ENCODE data around the gene PHF13.
A peak's percentile ranks its signal among the peaks of the same experiment; 100 is the strongest.

PHF13 gene

DNA sequence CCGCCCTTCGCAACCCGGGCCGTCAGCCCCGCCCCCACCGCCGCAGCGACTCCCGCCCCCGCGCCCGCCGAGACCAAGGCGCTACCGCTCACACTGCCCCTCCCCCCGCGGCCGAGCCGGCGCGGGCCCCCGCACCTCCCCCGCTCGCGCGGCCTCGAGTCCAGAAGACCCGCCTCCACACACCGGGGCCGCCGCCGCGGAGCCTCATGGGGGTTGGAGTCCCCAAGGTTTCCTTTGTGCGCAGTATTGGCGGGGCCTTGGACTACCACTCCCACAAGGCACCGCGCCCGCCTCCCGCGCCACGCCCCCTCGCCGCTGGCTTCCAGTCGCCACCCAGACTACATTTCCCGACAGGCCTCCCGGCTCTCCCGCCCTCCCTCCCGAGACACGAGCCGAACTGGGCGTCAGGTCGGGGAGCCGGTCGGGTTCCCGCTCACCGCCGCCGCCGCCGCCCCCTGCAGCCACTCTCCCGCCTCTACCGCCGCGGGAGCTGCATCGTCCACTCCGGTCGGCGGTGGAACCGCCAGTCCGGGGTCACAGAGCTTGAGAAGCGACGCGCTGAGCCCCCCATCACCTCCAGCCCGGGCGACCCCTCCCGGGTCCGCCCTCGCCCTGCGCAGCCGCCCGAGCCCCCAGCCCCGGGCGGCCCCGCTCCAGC, at the start of gene PHF13:
TSS of gene PHF13 (plus strand) at position 371 of the 658 bp plus-strand sequence. CDS start 336 bp downstream, outside the sequence.
- DNase-seq: peak; percentile 100

DNA sequence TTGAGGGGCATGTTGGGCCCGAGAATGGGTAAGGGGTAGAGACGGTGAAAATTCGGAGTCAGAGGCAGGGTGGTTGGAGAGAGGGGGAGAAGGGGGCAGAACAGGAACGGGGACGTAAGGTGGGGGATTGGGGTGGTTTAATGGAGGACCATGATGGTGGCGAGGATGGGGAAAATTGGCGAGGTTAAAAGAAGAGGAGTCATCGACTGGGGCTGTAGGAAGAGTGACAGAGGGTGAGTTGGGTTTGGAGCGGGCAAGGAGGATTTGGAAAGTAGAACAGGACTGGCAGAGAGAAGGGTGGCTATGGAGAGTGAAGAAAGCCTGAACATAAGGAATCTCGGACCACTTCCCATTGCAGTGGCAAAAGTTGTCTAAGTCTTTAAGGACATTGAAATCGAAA, 44.5 kb upstream of the PHF13 start:
- no peak for DNase-seq

DNA sequence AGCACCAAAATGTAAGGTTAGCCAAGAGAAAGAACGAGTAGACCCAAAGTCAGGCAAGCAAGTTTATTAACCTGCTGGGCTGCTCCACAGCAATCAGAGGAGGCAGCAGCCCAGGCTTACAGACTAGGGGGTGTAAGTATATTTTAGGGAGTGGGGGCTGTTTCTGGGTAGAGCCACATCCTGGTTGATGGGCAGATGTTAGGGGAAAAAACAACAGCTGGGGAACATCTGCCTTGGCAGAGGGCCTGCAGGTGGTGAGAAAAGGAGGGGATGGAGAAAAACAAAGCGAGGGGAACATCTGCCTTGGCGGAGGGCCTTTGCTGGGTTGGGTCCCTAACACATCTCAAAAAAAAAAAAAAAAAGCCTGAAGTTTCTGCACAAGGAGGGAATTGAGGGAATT, 43.4 kb upstream of the PHF13 start:
- no peak for DNase-seq

DNA sequence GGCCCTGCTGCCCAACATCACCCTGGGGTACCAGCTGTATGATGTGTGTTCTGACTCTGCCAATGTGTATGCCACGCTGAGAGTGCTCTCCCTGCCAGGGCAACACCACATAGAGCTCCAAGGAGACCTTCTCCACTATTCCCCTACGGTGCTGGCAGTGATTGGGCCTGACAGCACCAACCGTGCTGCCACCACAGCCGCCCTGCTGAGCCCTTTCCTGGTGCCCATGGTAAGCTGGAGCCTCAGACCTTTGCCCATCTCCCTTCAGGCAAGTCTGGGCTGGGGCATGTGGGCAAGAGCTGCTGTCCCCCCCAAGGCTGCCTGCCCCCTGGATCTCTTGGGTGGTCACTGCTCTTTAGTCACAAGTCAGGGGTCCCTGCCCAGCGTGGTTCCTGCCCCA, 42.5 kb upstream of the PHF13 start:
- DNase-seq: no peak

DNA sequence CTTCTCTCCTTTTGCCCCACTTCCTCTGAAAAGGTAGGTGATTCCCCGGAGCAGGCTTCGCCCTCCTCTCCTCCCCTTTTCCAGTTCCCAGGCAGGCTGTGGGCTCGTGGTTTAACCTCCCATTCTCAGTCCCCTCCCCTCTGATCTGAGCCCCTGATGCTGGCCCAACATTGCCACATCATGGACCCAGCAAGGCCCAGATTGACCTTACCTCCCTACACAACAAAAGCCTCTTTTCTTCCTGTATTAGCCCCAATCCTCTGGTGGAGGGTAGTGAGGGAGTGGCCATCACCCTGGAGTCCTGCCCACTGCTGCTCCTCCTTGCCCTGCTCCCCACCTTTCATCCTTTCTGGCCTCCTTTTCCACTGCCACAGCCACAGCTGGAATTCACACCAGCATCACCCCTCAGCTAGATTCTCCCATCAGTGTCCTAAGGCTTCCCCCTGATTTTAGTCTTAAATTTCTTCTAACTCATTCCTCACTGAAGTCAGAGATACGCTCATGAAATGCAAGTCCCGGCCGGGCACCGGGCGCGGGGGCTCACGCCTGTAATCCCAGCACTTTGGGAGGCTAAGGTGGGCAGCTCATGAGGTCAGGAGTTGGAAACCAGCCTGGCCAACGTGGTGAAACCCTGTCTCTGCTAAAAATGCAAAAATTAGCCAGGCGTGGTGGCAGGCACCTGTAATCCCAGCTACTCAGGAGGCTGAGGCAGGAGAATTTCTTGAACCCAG, 40.7 kb upstream of the PHF13 start:
- DNase-seq: no peak

DNA sequence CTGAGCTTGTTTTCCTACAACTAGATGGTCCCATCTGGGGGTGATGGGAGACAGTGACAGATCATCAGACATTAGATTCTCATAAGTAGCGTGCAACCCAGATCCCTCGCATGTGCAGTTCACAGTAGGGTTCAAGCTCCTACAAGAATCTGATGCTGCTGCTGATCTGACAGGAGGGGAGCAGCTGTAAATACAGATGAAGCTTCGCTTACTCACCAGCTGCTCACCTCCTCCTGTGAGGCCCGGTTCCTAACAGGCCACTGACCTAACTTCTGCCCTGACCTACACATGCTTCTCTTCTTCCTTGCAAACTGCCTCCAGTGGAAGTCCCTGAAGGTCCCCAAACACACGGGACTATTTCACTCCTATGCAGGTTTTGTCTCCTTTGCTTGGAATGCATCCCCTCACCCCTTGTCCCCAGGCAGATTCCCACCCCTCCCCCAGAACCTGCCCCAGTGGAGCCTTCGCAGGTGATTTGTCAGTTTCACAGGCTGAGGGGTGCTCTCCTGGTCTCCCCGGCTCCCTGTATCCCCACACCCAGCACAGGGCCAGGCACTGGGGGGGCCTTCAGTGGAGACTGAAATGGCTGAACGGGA, 39.4 kb upstream of the PHF13 start:
- DNase-seq: no peak

DNA sequence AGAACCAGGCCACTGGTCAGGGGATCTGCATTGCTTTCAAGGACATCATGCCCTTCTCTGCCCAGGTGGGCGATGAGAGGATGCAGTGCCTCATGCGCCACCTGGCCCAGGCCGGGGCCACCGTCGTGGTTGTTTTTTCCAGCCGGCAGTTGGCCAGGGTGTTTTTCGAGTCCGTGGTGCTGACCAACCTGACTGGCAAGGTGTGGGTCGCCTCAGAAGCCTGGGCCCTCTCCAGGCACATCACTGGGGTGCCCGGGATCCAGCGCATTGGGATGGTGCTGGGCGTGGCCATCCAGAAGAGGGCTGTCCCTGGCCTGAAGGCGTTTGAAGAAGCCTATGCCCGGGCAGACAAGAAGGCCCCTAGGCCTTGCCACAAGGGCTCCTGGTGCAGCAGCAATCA, 38.7 kb upstream of the PHF13 start:
- no peak for DNase-seq

DNA sequence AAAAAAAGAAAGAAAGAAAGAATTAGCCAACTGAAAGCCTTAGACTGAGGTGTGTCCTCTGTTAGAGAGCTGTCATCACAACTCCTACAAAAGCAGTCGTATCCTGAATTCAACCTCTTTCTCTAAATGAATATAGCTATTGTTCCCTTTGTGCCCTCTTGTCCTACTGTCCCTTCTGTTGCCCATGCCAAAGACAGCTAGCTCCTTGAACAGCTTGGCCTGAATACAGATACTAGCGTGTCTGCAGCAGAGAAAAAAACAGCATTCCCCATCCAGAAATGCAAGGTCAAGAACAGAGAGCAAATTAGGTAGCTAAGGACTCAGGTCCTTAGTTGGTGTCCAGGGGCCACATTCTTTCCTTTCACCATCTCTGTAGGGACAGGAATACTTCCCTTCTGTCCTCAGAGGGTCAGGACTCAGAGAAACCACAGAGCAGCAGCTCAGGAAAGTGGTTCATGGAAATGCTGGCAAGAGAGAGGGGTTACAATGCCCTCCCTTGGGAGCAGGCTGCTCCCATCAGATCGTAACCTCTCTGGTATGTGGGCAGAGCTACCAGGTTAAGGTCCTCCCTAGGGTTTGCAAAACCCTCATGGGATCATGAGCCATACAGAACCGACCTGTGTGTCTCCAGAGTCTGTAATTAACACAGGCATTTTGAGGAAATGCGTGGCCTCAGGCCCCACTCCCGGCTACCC, 35.6 kb upstream of the PHF13 start:
- no peak for DNase-seq

DNA sequence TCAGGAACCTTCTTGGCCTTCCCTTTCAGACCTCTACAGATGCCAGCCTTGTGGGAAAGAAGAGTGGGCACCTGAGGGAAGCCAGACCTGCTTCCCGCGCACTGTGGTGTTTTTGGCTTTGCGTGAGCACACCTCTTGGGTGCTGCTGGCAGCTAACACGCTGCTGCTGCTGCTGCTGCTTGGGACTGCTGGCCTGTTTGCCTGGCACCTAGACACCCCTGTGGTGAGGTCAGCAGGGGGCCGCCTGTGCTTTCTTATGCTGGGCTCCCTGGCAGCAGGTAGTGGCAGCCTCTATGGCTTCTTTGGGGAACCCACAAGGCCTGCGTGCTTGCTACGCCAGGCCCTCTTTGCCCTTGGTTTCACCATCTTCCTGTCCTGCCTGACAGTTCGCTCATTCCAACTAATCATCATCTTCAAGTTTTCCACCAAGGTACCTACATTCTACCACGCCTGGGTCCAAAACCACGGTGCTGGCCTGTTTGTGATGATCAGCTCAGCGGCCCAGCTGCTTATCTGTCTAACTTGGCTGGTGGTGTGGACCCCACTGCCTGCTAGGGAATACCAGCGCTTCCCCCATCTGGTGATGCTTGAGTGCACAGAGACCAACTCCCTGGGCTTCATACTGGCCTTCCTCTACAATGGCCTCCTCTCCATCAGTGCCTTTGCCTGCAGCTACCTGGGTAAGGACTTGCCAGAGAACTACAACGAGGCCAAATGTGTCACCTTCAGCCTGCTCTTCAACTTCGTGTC, 34.7 kb upstream of the PHF13 start:
- DNase-seq: no peak

DNA sequence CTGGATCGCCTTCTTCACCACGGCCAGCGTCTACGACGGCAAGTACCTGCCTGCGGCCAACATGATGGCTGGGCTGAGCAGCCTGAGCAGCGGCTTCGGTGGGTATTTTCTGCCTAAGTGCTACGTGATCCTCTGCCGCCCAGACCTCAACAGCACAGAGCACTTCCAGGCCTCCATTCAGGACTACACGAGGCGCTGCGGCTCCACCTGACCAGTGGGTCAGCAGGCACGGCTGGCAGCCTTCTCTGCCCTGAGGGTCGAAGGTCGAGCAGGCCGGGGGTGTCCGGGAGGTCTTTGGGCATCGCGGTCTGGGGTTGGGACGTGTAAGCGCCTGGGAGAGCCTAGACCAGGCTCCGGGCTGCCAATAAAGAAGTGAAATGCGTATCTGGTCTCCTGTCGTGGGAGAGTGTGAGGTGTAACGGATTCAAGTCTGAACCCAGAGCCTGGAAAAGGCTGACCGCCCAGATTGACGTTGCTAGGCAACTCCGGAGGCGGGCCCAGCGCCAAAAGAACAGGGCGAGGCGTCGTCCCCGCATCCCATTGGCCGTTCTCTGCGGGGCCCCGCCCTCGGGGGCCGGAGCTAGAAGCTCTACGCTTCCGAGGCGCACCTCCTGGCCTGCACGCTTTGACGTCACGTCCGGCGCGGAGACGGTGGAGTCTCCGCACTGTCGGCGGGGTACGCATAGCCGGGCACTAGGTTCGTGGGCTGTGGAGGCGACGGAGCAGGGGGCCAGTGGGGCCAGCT, 34.0 kb upstream of the PHF13 start, which contains the start of gene ZBTB48:
TSS of gene ZBTB48 (plus strand) at position 621 of the 745 bp plus-strand sequence. CDS start 616 bp downstream, outside the sequence.
- peak; percentile 99 for DNase-seq

DNA sequence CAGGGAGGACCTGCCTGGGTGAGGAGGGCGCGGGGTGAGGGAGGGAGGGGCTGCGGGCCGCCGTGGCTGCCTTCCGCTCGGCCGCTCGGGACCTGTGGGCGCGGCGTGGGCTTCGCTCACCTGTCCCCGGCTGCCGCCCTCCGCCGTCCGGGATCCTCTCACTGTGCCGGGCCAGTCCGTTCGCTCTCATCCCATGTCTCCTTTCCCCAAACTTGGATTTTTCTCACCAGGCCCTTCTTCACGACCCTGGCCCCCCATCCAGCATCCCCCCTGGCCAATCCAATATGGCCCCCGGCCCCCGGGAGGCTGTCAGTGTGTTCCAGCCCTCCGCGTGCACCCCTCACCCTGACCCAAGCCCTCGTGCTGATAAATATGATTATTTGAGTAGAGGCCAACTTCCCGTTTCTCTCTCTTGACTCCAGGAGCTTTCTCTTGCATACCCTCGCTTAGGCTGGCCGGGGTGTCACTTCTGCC, 33.4 kb upstream of the PHF13 start:
- DNase-seq: no peak

DNA sequence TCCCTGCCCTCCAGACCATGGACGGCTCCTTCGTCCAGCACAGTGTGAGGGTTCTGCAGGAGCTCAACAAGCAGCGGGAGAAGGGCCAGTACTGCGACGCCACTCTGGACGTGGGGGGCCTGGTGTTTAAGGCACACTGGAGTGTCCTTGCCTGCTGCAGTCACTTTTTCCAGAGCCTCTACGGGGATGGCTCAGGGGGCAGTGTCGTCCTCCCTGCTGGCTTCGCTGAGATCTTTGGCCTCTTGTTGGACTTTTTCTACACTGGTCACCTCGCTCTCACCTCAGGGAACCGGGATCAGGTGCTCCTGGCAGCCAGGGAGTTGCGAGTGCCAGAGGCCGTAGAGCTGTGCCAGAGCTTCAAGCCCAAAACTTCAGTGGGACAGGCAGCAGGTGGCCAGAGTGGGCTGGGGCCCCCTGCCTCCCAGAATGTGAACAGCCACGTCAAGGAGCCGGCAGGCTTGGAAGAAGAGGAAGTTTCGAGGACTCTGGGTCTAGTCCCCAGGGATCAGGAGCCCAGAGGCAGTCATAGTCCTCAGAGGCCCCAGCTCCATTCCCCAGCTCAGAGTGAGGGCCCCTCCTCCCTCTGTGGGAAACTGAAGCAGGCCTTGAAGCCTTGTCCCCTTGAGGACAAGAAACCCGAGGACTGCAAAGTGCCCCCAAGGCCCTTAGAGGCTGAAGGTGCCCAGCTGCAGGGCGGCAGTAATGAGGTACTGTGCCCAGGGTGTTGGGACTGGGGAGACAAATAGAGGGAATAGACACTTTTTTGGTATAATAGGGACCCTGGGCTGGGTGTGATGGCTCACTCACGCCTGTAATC, 32.7 kb upstream of the PHF13 start:
- DNase-seq: peak; percentile 69

DNA sequence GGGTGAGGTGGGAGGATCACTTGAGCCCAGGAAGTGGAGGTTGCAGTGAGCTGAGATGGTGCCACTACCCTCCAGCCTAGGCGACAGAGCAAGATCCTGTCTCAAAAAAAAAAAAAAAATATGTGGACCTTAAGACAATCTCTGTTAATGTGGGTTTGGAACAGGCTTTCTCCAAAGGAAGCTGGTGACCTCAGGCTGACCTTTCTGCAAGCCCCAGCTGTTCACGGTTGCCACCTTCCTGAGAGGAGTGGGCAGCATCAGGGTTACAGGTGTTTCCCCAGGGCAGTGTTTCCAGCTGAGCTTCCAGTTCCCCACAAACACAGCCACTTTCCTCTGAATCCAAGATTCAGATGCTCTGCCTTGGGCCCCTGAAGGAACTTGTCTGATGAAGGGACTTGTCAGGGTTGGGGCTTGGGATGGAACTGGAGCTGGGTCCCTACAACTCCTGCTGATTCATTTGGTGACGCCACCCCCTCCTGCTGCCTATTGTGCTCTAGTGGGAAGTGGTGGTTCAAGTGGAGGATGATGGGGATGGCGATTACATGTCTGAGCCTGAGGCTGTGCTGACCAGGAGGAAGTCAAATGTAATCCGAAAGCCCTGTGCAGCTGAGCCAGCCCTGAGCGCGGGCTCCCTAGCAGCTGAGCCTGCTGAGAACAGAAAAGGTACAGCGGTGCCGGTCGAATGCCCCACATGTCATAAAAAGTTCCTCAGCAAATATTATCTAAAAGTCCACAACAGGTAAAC, 31.8 kb upstream of the PHF13 start:
- DNase-seq: peak; percentile 62

DNA sequence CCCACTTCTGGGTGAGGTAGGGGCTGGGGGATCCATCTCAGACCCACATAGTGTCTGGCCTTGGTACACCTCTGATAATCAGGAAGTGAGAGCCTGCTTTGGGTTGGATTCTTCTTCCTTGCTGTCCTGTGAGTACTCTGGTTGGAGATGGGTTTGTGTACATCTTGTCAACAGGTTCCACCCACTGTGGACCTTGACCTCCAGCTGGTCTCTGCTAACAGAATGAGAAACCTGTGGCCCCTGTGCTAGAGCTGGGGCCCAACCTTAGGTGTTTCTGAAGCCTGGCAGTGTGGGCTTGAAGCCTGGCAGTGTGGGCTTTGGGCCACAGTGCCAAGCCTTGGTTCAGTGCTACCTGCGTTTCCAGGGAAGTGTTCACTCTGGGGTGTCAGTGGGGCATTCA, 31.2 kb upstream of the PHF13 start:
- DNase-seq: no peak

DNA sequence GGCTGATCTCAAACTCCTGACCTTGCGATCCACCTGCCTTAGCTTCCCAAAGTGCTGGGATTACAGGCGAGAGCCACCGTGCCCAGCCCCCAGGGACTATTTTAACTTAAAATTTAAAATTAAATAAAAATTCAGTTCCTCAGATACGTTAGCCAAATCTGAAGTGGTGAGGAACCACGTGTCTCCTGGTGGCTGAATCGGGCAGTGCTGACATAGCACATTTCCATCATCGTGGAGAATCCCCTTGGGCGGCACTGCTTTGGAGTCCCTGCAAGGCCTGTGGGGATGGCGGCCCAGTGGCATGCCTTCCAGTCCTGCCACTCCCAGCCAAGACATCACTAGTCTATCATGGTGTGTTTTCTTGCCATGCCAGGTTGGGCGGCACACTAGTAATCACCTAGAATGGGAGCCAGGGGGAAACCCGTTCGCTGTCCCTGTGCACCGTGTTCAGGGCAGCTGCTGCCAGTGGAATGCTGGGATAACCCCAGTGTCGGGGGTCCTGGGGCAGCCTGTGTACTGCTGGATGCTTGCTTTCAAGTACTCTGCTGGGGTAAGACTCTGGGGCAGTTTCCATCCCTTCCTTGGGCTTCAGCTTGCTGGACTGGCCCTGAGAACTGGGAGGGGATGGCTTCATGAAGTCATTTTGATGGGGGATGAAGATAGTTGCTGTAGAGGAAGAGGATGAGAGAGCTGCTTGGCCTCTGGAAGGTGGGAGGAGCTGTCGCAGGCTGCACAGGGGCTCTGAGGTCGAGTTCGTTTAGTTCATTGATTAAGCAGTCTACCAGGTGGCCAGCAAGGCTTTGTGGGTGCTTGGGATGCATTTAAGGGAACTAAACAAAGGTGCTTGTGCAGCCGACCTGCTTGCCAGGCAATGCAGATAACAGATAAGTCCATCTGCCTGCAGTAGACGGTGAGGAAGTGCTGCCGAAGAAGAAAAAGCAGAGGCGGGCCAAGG, 29.1 kb upstream of the PHF13 start:
- DNase-seq: no peak

DNA sequence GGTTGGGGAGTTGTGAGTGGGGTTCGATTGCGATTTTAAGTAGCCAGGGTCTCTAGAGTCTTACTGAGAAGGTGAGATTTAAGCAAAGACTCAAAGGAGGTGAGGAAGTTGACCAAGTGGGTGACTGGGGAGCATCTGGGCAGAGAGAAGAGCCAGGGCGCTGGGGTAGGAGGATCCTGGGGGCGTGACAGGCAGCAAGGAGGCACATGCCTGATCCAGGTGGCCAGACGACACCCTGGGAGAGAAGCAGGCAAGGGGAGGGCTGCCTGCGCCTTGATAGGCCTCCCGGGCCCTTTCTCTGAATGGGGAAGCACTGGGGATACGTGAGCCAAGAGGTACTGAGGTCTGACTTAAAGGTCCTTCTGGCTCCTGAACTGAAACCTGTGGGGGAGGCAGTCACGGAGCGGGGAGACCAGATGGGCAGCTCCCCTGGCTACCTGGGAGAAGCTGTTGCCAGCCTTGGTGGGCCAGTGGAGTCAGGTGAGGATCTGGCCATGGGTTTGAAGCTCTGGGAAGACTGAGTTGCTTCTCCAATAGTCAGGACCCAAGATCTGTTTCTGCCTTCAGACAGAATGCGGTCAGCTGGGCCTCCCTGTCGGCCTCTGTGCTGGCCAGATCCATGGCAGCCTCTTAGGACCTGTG, 28.3 kb upstream of the PHF13 start:
- DNase-seq: no peak

DNA sequence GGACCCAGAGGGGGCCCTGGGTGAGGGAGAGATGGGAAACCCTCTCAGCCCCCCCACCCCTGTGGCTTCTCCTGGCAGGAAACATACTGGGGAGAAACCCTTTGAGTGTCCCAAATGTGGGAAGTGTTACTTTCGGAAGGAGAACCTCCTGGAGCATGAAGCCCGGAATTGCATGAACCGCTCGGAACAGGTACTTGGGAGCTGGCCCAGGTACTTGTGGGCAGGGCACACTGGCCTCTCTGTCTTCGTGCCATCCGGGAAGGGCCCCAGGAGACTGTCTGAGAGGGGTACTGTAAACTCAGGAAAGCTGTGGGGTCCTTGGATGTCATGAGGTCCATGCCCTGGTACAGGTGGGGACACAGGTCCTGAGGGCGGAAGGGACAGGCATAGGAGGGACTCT, 27.7 kb upstream of the PHF13 start:
- no peak for DNase-seq

DNA sequence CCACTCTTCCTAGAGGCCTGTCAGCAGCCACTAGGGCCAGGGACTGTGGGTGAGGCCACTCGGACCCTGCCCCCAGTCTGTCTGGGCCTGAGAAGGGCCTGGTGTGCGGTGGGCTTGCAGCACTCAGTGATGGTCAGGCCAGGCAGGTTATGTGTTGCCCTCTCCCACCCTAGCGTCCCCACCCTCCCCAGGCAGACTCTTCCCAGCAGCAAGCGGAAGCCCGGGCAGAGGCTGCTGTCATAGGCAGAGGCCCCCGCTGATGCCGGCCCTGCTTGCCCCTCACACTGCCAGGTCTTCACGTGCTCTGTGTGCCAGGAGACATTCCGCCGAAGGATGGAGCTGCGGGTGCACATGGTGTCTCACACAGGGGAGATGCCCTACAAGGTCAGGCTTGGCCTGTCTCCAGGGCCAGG, 27.1 kb upstream of the PHF13 start:
- DNase-seq: no peak
